T-cell (primary cell): ENCODE results near the gene NDUFB5. TPM values are rescaled to one million over a fixed set of nuclear protein-coding genes. Genes with fewer than 3 reads are reported as not detected.
"Not testable (repeated sequence)": the region's sequence is repeated elsewhere in the genome, so short reads cannot be mapped to it uniquely, and the experiment has no call there.

Source experiments
- ATAC-seq, 4 experiments: fragments of 200-7000 bp in 3 of 4; fragments of 150-1000 bp in 1 of 4; cut with Tn5 transposase; replicated peaks in 1 of 4; 1 replicate in 3 of 4; 2 replicates in 1 of 4; pipeline ENCODE4 v1.10.0; 2021; ENCODE audit warnings: moderate library complexity in 3 of 4, mild to moderate bottlenecking in 2 of 4, moderate number of reproducible peaks in 1 of 4
- CTCF ChIA-PET, 2 donors: fragments of 300-600 bp; sonication (Branson Sonifier 250); formaldehyde crosslinking; loops; one replicate each; lab custom pipeline; 2022; ENCODE audit warnings: antibody characterized with exemption in 2 of 2; lab: Charles Lee
- POLR2A ChIA-PET, 2 donors: fragments of 300-600 bp; sonication (Branson Sonifier 250); formaldehyde crosslinking; loops; one replicate each; lab custom pipeline; 2022; ENCODE audit warnings: antibody characterized with exemption in 2 of 2; lab: Charles Lee
- DNase-seq, 35 experiments: peaks; one replicate each; pipeline versions ENCODE4 v3.0.0 to v3.0.0-alpha.2; 2013 to 2023
- H3K27ac ChIP-seq: one replicate; pipeline ENCODE4 v1.5.1; 2013; ENCODE audit warnings: low read length
- H3K27me3 ChIP-seq, 2 experiments: replicated peaks in 1 of 2; 1 replicate in 1 of 2; 2 replicates in 1 of 2; pipeline versions ENCODE4 v1.6.1 to v1.7.0; 2013; ENCODE audit warnings: low read length in 1 of 2, mixed read lengths in 1 of 2; ENCODE audit not compliant: control insufficient read depth in 2 of 2, insufficient read depth in 2 of 2; ENCODE audit errors: extremely low read depth in 1 of 2
- H3K36me3 ChIP-seq, 2 donors: 1 replicate in 1 of 2; 2 replicates in 1 of 2; pipeline versions ENCODE4 v1.6.1 to v1.7.0; 2013; ENCODE audit warnings: low read length in 1 of 2; ENCODE audit not compliant: control insufficient read depth in 2 of 2, insufficient read depth in 1 of 2; ENCODE audit errors: extremely low read depth in 1 of 2
- H3K4me1 ChIP-seq, 2 experiments: 1 replicate in 1 of 2; 2 replicates in 1 of 2; pipeline versions ENCODE4 v1.6.1 to v1.7.0; 2013; ENCODE audit warnings: low read length in 2 of 2, mixed read lengths in 1 of 2; ENCODE audit not compliant: insufficient read depth in 2 of 2, control insufficient read depth in 1 of 2; ENCODE audit errors: extremely low read depth in 1 of 2
- H3K4me3 ChIP-seq, 2 donors: 1 replicate in 1 of 2; 2 replicates in 1 of 2; pipeline versions ENCODE4 v1.5.1 to v1.7.0; 2013; ENCODE audit warnings: mild to moderate bottlenecking in 2 of 2, low read length in 1 of 2, moderate library complexity in 1 of 2; ENCODE audit not compliant: control insufficient read depth in 1 of 2; ENCODE audit errors: extremely low read depth in 1 of 2
- H3K9me3 ChIP-seq: 2 replicates; pipeline ENCODE4 v1.7.0; 2013
- H3K27ac Mint-ChIP-seq, 2 donors: one replicate each; pipeline ENCODE4 v1.8.0; 2020 to 2021; ENCODE audit warnings: mild to moderate bottlenecking in 2 of 2, mixed read lengths in 2 of 2
- H3K27me3 Mint-ChIP-seq, 2 donors: one replicate each; pipeline ENCODE4 v1.8.0; 2021 to 2022; ENCODE audit warnings: mixed read lengths in 2 of 2
- H3K36me3 Mint-ChIP-seq: one replicate; pipeline ENCODE4 v1.8.0; 2021; ENCODE audit warnings: mixed read lengths
- H3K4me1 Mint-ChIP-seq, 3 donors: one replicate each; pipeline ENCODE4 v1.8.0; 2020 to 2022; ENCODE audit warnings: mixed read lengths in 3 of 3, mild to moderate bottlenecking in 1 of 3
- H3K4me3 Mint-ChIP-seq, 3 donors: one replicate each; pipeline ENCODE4 v1.8.0; 2020 to 2022; ENCODE audit warnings: mild to moderate bottlenecking in 3 of 3, mixed read lengths in 3 of 3, moderate library complexity in 3 of 3
- H3K9me3 Mint-ChIP-seq, 3 donors: one replicate each; pipeline ENCODE4 v1.8.0; 2020 to 2022; ENCODE audit warnings: mixed read lengths in 3 of 3
- WGBS: methylation state at CpG from one replicate; pipeline ENCODE4 v1.1.5; 2013; ENCODE audit warnings: missing lambda C conversion rate; ENCODE audit not compliant: insufficient coverage; 5-methylcytosine and 5-hydroxymethylcytosine counted together
- total RNA-seq, 35 experiments: library from RNA in 6 of 35; stranded (reverse) in 6 of 35; fragments of 120-200 nt in 1 of 35; gene quantifications; one replicate each; pipeline versions ENCODE4 v1.2.1 to v1.2.4 and lab custom pipeline; 2013 to 2026

The NDUFB5 gene
- total RNA-seq, 5 donors from 2014 or later (not counting 1 experiment from before 2014, with no cell fraction given): 25.6 to 56.1 (median 49.7) TPM

DNA sequence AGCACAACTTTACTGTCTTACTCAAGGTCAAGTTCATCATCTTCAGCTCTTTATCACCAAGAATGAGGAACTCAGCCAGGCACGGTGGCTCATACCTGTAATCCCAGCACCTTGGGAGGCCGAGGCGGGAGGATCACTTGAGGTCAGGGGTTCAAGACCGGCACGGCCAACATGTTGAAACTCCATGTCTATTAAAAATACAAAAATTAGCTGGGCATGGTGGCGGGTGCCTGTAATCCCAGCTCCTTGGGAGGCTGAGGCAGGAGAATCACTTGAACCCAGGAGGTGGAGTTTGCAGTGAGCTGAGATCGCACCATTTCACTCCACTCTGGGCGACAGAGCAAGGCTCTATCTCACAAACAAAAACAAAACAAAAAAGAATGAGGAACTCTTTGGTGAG, 39.2 kb downstream of the NDUFB5 start:
- H3K27ac ChIP-seq, H3K9me3 Mint-ChIP-seq, H3K4me1 Mint-ChIP-seq, H3K4me3 Mint-ChIP-seq, H3K9me3 ChIP-seq, H3K27me3 ChIP-seq, POLR2A ChIA-PET, H3K4me3 ChIP-seq, H3K27me3 Mint-ChIP-seq, H3K36me3 ChIP-seq, H3K4me1 ChIP-seq, H3K36me3 Mint-ChIP-seq, H3K27ac Mint-ChIP-seq, CTCF ChIA-PET, DNase-seq, ATAC-seq: not testable (repeated sequence)
- WGBS: 93% methylated on average over 5 of the region's 8 CpGs

DNA sequence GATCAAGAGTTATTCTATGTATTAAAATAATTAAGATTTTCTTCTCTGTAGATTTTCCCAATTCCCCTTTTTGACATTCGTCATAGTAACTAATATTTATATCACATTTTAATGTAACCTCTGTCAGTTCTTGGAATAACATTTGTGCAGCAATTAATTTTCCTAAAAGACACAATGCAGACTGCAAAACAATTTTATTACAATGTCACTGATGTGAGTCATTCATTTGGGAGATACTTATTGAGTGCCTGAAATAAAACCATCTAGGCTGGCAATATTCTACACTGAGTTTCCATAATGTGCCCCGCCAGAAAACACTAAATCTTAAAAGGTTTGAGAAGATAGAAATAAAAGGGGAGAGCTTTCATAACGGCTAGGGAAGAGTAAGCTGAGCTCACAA, 41.6 kb downstream of the NDUFB5 start:
- Mint-ChIP-seq H3K4me3 (no peak overlapping the region), H3K27me3 (no peaks in the 10 kb centered on the region), H3K36me3 (no peaks in the 10 kb centered on the region), H3K9me3 (no peaks in the 10 kb centered on the region), H3K4me1 (no peaks in the 10 kb centered on the region), H3K27ac (no peak overlapping the region)
- Histone ChIP-seq H3K27me3 (peaks cover 0 to 7% of the 10 kb centered on the region in 2 experiments), H3K9me3 (no peaks in the 10 kb centered on the region), H3K4me1 (peaks cover 0 to 5% of the 10 kb centered on the region in 2 experiments), H3K36me3 (no peaks in the 10 kb centered on the region), H3K27ac (no peak overlapping the region), H3K4me3 (no peak overlapping the region)
- ChIA-PET CTCF (no interaction called here), POLR2A (no interaction called here)
- 81% methylated on average over 2 of the region's 3 CpGs for WGBS
- ATAC-seq (no peak), DNase-seq (no peak)

DNA sequence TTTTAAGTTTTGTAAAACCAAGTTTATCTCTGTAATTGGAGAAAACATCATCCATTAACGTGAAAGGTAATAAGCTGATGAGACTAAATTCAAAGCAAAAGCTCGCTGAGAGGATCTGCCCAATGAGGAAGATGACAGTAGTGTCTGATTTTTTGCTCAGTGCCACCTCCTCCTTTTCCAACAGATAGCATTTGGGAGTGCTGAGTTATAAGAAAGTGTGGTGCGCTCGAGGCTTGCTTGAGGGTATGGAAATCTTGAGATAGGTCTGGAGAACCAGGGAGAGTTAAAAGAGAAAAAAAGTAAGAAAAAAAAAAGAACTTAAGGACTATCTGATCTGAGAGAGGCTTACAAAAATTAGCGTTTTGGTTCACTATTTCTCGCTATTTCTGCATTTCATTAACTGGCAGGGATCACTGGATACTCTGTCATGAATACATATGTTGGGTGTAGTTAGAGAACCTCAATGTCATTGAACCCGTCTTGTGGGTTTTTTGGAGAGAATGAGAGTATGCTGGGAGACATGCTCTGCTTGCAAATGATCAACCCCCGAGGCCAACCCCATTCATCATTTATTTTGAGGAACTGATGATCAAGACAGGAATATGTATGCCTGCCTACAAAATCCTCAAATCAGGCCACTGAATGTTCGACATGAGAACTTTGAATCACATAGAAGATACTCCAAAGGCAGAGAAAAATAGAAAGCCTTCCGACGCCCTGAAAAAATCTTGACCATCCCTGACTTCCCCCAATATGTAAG, 47.3 kb downstream of the NDUFB5 start:
- H3K27me3 ChIP-seq: no peaks in the 10 kb centered on the region
- H3K36me3 Mint-ChIP-seq: peaks cover 8% of the 10 kb centered on the region
- H3K4me3 Mint-ChIP-seq: peak overlapping the region; percentile 72 to 94 (median 79)
- peak overlapping the region in 1 of 2 donors; percentile 70 for H3K4me3 ChIP-seq
- peak overlapping the region; percentile 13 for H3K27ac ChIP-seq
- CTCF ChIA-PET: interaction anchor here in 1 of 2 donors (0.7 to 1.6 kb wide), 2 partner anchors 47 to 48 kb away, joined by 3 to 5 read pairs; partner anchors contain the start of genes MRPL47 and NDUFB5
- POLR2A ChIA-PET: interaction anchor here in 1 of 2 donors (0.7 kb wide), 1 partner anchor 47 kb away, joined by 3 read pairs; the partner anchor contains the start of genes MRPL47 and NDUFB5
- DNase-seq (no peak), ATAC-seq (no peak)
- no peaks in the 10 kb centered on the region for H3K27me3 Mint-ChIP-seq
- H3K36me3 ChIP-seq: no peaks in the 10 kb centered on the region
- peaks cover 5 to 15% of the 10 kb centered on the region in 2 experiments for H3K4me1 ChIP-seq
- peak overlapping the region; percentile 55 to 81 for H3K27ac Mint-ChIP-seq
- H3K9me3 ChIP-seq: no peaks in the 10 kb centered on the region
- H3K4me1 Mint-ChIP-seq: peaks cover 29 to 39% (median 30%) of the 10 kb centered on the region in 3 donors
- WGBS: 61% methylated on average over 5 of the region's 11 CpGs
- no peaks in the 10 kb centered on the region for H3K9me3 Mint-ChIP-seq

DNA sequence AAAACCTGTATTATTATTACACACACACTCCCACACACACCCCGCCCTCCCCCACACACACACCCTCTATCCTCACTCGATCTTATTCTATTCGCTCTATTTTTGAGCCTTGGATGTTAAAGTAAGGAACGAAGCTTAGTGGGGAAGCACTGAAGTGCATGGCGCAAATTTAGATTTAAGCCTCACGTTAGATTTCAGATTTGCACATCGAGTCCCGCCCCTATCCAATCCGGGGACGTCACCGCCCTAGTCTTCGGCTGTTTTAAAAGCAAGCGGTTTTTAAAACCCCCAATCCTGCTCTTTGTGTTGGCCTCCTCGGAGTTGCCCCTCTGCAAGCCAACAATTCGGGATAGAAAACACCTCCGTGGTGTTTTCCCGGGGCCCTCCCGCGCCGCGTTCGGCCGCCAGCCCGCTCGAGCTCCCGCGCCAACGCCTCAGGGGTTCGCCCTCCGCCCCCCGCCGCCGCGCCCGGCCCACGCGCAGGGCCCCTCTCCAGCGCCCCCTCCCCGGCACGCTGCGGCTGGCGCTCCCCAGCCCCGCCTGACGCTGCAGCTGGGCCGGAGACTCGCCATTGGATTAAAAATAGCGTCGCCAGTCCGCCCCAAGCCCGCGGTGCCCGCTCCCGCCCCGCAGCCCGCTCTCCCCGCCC, 48.0 kb downstream of the NDUFB5 start, which contains the start of gene USP13:
Gene USP13 (plus strand): TSS at position 594 of the 649 bp plus-strand sequence. CDS start 186 bp downstream, outside the sequence.
- ChIA-PET POLR2A (interaction anchor here in 1 of 2 donors (0.7 kb wide), 1 partner anchor 48 kb away, joined by 3 read pairs; the partner anchor contains the start of genes MRPL47 and NDUFB5), CTCF (interaction anchor here in 1 of 2 donors (0.6 to 1.6 kb wide), 3 partner anchors 48 to 90 kb away, joined by 3 to 5 read pairs (median 5); partner anchors contain the start of genes ACTL6A, MRPL47 and NDUFB5)
- Mint-ChIP-seq H3K27ac (peak within 1 kb of the TSS; percentile 86 to 95), H3K9me3 (no peaks in the 10 kb centered on the region), H3K27me3 (no peaks in the 10 kb centered on the region), H3K4me3 (peak within 1 kb of the TSS; percentile 91 to 94 (median 93)), H3K36me3 (peaks cover 8% of the 10 kb centered on the region), H3K4me1 (peaks cover 29 to 40% (median 30%) of the 10 kb centered on the region in 3 donors)
- WGBS: under 1% methylated on average over 52 of the region's 56 CpGs
- Histone ChIP-seq H3K27me3 (no peaks in the 10 kb centered on the region), H3K4me1 (peaks cover 5 to 15% of the 10 kb centered on the region in 2 experiments), H3K27ac (peak within 1 kb of the TSS; percentile 27), H3K36me3 (no peaks in the 10 kb centered on the region), H3K4me3 (peak within 1 kb of the TSS; percentile 70 to 90), H3K9me3 (no peaks in the 10 kb centered on the region)
- ATAC-seq (peak; percentile 62 to 73 (median 70)), DNase-seq (peak; percentile 28 to 75 (median 51))

DNA sequence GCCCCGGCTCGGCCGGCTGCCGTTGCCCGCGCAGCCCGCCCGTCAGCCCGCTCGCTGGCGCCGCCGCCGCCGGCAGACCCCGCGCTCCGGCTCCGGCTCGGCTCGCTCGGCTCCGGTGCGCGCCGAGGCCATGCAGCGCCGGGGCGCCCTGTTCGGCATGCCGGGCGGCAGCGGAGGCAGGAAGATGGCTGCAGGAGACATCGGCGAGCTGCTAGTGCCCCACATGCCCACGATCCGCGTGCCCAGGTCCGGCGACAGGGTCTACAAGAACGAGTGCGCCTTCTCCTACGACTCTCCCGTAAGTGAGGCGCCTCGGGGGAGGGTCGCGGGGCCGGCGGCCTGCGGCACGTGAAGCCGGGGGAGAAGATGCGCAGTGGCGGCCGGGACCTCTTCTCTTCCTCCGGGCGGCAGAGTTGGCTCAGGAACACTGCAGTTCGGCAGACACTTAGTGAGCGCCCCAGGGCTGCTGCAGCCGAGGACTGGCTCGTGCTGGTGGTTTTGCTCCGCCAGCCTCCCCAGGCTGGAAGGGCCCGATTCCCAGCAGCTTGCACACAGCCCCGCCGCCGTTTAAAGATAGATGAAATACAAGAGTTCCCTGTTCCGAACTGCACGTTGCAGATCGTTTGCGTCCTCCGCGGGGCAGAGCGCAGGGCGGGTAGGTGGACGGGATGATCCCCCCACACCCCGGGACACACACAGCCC, 48.7 kb downstream of the NDUFB5 start:
- WGBS: under 1% methylated on average over 77 of the region's 77 CpGs
- H3K27ac ChIP-seq: peak overlapping the region; percentile 27
- ATAC-seq: peak; percentile 72 to 80 (median 75)
- H3K4me1 ChIP-seq: peaks cover 5 to 15% of the 10 kb centered on the region in 2 experiments
- Mint-ChIP-seq H3K4me1 (peaks cover 30 to 40% (median 31%) of the 10 kb centered on the region in 3 donors), H3K9me3 (no peaks in the 10 kb centered on the region), H3K36me3 (peaks cover 8% of the 10 kb centered on the region), H3K27me3 (no peaks in the 10 kb centered on the region), H3K4me3 (peak overlapping the region; percentile 91 to 94 (median 93)), H3K27ac (peak overlapping the region; percentile 86 to 95)
- POLR2A ChIA-PET: no interaction called here
- no peaks in the 10 kb centered on the region for H3K36me3 ChIP-seq
- H3K27me3 ChIP-seq: no peaks in the 10 kb centered on the region
- CTCF ChIA-PET: interaction anchor here in 1 of 2 donors (1.6 kb wide), 1 partner anchor 49 kb away, joined by 5 read pairs; the partner anchor contains the start of genes MRPL47 and NDUFB5
- no peaks in the 10 kb centered on the region for H3K9me3 ChIP-seq
- DNase-seq: peak; percentile 19 to 73 (median 53)
- peak overlapping the region; percentile 70 to 90 for H3K4me3 ChIP-seq
